GM18873 (cell line): Measurements from ENCODE around the gene LRRC37B.
"Not testable (repeated sequence)": the region's sequence is repeated elsewhere in the genome, so short reads cannot be mapped to it uniquely, and the experiment has no call there.

Experiments
- ATAC-seq: cut with Tn5 transposase; IDR thresholded peaks from one replicate; pipeline ENCODE4 v1.9.1; 2021; ENCODE audit warnings: mild to moderate bottlenecking, moderate library complexity, moderate number of reproducible peaks; ENCODE audit not compliant: unreplicated experiment, low FRiP score

Gene LRRC37B

GRCh38 chr17:32040246-32040645 lies 33.1 kb downstream of the LRRC37B start:
- not testable (repeated sequence) for ATAC-seq

GRCh38 chr17:32041306-32041875 lies 34.2 kb downstream of the LRRC37B start:
- ATAC-seq: not testable (repeated sequence)

DNA sequence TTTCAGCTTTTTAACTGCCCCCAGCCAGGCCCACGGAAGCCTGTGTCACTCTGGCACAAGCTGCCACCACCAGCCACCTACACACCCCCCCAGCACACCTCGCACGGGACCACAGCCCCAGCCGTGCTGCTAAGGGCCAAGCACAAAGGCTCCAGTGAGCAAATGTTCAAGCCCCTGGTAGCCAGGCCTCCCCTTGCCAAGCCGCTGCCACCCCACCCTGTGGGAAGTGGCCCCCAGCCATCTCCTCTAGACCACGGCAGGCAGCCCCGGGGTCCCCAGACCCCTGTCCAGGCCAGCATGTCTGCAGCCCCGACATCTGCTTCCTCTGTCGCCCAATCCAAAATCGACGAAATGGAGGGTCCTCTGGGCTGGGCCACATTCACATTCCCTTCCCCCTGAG lies 35.1 kb downstream of the LRRC37B start:
- ATAC-seq: not testable (repeated sequence)

GRCh38 chr17:32045611-32046010 lies 38.4 kb downstream of the LRRC37B start:
- not testable (repeated sequence) for ATAC-seq

DNA sequence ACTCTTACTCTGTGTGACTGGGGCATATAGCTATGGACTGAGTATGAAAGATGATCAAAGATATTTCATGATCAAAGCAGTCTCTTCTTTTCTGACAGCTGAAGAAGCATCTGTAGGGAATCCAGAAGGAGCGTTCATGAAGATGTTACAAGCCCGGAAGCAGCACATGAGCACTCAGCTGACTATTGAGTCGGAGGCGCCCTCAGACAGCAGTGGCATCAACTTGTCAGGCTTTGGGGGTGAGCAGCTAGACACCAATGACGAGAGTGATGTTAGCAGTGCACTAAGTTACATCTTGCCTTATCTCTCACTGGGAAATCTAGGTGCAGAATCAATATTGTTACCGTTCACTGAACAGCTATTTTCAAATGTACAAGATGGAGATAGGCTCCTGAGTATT lies 40.5 kb downstream of the LRRC37B start:
- not testable (repeated sequence) for ATAC-seq

- ATAC-seq: not testable (repeated sequence)
These were observed 47.8 kb downstream of the LRRC37B start for GRCh38 chr17:32054985-32055384.

- not testable (repeated sequence) for ATAC-seq
These were observed 48.2 kb downstream of the LRRC37B start for GRCh38 chr17:32055425-32055824.

GRCh38 chr17:32056500-32056899 lies 49.3 kb downstream of the LRRC37B start:
- not testable (repeated sequence) for ATAC-seq

DNA sequence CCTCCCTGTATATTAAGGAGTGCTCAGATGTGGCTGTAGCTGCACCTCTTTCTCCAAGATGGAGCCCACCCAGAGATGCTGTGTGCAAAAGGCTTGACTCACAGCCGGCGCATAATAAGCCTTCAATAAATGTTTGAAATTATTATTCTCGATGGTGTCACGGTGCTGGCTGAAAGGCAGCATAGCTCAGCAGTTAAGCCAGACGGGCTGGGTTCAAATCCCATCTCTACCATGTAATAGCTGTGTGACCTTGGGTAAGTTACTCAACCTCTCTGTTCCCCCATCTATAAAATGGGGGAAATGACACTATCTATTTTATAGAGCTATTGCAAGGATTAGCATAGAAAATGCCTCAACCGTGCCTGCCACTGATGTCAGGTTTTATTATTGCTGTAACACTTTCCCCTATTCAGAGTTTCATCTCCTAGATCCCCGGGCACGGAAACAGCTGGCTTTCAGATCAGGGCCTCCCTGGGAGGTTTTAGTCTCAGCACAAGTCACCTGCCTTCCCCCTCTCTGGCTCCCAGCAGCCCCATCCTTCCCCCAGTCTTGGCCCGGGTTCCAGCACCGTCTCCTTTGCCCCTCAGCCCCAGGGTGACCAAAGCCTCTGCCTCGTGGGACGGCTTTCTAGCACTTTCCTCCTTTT lies 50.4 kb downstream of the LRRC37B start:
- ATAC-seq: not testable (repeated sequence)

DNA sequence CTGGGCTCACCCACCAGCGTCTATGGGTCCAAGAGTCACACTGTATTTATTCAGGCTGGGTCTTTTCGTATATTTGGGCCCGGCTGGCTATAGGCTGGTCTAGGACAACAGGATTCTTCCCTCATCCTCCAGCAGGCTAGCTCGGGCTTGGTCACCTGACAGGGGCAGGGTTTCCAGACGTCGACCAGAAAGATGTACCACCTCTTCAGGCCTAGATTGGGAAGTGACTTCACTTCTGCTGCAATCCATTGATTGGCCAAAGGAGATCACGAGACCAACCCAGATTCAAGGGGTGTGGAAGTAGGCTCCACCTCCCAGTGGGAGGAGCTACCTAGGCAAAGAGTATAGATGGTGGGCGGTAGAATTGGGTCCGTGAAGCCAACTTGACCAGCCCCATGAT lies 53.5 kb downstream of the LRRC37B start:
- ATAC-seq: not testable (repeated sequence)

GRCh38 chr17:32061840-32062239 lies 54.7 kb downstream of the LRRC37B start:
- not testable (repeated sequence) for ATAC-seq

GRCh38 chr17:32064091-32064490 lies 56.9 kb downstream of the LRRC37B start:
- ATAC-seq: not testable (repeated sequence)

DNA sequence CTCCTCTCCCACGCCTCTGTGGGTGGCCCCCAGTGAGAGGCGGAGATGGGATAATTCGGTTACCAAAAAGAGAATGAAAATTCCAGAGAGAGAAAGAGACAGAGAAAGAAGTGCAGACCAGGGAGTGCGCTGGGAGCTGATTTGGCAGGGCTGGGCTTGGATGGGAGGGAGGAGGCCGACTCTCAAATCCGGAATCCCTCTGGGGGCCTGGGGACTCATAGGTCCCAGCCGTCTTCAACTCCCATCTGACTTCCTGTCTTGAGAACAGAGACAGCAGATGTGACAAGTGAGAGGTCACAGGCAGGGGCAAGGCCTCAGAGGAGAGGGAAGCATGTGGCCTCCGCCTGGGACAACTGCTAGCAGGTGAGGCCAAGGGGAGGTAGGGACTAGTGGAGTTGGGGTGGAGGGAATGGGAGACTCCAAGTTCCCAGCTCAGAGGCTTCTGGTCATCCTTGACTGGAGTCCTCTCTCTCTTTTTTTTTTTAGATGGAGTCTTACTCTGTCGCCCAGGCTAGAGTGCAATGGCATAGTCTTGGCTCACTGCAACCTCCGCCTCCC lies 59.0 kb downstream of the LRRC37B start:
- ATAC-seq: not testable (repeated sequence)

DNA sequence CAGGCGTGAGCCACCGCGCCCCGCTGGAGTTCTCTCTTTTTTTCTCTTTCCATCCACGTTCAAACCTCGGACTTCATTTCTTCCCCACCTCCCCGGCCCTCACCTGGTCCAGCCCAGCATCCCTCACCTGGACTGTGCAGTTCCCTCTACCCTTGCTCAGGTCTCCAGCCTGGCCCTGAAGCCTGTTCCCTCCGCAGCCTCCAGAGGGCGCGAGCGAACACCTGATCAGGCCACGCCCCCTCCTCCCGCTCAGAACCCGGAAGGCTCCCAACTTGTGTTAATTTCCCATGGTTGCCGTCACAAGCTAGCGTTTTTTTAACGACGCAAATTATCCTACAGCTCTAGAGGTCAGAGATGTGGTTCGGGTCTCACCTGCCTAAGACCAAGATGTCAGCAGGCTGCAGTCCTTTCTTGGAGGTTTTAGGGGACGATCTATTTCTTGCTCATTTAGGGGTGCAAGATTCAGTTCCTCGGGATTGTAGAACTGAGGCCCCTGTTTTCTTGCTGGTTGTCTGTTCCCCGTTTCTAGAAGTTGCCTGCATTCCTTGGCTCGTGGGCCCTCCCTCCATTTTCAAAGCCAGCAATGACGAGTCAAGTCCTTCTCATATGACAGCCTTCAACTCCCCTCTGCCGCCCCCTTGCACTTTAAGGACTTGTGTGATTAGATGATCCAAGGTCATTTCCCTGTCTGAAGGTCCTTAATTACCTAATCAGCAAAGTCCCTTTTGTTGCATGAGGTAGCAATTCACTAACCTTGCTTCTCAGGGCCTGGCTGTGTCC lies 59.9 kb downstream of the LRRC37B start:
- not testable (repeated sequence) for ATAC-seq

GRCh38 chr17:32069067-32069466 lies 61.9 kb downstream of the LRRC37B start:
- not testable (repeated sequence) for ATAC-seq

GRCh38 chr17:32071961-32072360 lies 64.8 kb downstream of the LRRC37B start:
- peak; percentile 71 for ATAC-seq

DNA sequence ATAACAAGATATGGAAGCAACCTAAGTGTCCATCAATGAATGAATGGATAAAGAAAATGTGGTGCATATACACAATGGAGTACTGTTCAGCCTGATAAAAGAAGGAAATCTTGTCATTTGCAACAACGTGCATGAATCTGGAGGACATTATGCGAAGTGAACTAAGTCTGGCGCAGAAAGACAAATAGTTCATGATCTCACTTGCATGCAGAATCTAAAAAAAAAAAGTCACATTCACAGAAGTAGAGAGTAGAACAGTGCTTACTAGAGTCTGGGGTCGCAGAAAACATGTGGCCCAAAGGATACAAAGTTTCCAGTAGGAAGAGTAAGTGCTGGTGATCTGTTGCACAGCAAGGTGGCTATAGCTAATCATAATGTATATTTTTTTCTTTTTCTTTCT lies 65.9 kb downstream of the LRRC37B start:
- ATAC-seq: not testable (repeated sequence)

DNA sequence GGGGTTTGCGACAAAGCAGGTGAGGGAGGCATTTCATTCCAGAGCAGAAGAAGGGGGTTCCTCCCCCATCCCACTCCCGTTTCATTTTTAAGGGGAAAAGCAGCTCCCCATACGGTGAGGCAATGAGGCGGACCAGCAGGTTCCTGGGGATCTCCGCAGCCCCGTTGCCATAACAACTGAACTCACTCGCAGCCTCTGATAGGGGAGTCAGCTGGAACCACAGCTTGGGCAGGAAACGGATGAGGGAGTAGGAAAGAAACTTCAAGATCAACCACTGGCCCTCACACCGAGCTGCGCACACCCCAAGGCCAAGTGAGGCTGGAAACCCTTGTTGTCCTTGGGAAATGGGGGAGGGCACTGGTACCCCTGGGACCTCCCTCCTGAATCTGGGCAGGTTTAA lies 72.6 kb downstream of the LRRC37B start:
- peak; percentile 80 for ATAC-seq

DNA sequence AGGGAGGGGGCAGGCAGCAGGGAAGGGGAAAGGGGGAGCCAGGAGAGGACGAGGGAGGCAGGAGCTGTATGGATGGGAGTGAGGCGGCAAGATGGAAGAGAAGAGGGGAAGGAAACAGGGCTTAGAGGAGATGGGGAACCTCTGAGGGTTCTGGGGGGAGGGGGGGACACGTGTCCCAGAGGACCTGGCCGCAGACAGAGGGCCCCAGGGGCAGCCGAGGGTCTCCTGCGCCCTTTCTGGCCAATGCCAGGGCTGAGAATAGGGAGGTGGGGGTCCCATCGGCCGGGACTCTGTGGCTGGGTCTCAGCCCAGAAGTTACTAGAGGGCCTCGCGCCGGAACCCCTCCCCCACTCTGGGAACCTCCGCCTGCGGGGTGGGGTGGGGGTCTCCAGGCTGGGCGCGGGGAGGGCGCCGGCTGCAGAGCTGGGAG lies 76.4 kb downstream of the LRRC37B start:
- ATAC-seq: not testable (repeated sequence)

- not testable (repeated sequence) for ATAC-seq
These were observed 77.1 kb downstream of the LRRC37B start for GRCh38 chr17:32084003-32084941.
